SU-DHL-6 (cell line): Measurements from ENCODE around the gene TMEM14B.
"Not testable (repeated sequence)": the region's sequence is repeated elsewhere in the genome, so short reads cannot be mapped to it uniquely, and the experiment has no call there.

ENCODE experiments used
- H2AFZ ChIP-seq: fragments of 200-600 bp; sonication (generic); 2 replicates; pipeline ENCODE4 v1.6.1; 2014; ENCODE audit warnings: low read depth, mild to moderate bottlenecking, moderate library complexity, mixed read lengths, antibody characterized with exemption, low read length; ENCODE audit not compliant: severe bottlenecking
- H3F3A ChIP-seq: fragments of 200-600 bp; shearing (Covaris generic); 2 replicates; pipeline ENCODE4 v1.6.0; 2016; ENCODE audit warnings: antibody characterized with exemption, mild to moderate bottlenecking; ENCODE audit not compliant: insufficient read depth
- H3K27ac ChIP-seq: fragments of 200-600 bp; sonication (generic); 2 replicates; pipeline ENCODE4 v1.5.1; 2016; ENCODE audit warnings: low read depth, mild to moderate bottlenecking, low read length, moderate library complexity, mixed read lengths
- H3K27me3 ChIP-seq: fragments of 200-600 bp; sonication (generic), shearing (Covaris generic); 2 replicates; pipeline ENCODE4 v1.6.0; 2014; ENCODE audit warnings: mild to moderate bottlenecking, low read length
- H3K36me3 ChIP-seq: fragments of 200-600 bp; sonication (generic); 2 replicates; pipeline ENCODE4 v1.6.1; 2014; ENCODE audit warnings: mild to moderate bottlenecking, low read length, mixed read lengths
- H3K4me2 ChIP-seq: fragments of 300-600, 200-600 bp; shearing (Covaris generic), sonication (generic); 2 replicates; pipeline ENCODE4 v1.6.0; 2014; ENCODE audit warnings: low read length, low read depth, mild to moderate bottlenecking; ENCODE audit not compliant: poor library complexity, severe bottlenecking
- H3K4me3 ChIP-seq: fragments of 200-600 bp; sonication (generic); 2 replicates; pipeline ENCODE4 v1.5.1; 2014; ENCODE audit warnings: antibody characterized with exemption, low read length, mild to moderate bottlenecking, mixed read lengths; ENCODE audit not compliant: insufficient read depth, poor library complexity, severe bottlenecking
- H3K79me2 ChIP-seq: fragments of 200-600 bp; sonication (generic); 2 replicates; pipeline ENCODE4 v1.6.1; 2014; ENCODE audit warnings: mild to moderate bottlenecking, low read length, moderate library complexity; ENCODE audit not compliant: insufficient read depth
- H3K9ac ChIP-seq: fragments of 200-600 bp; sonication (generic); 2 replicates; pipeline ENCODE4 v1.7.0; 2014; ENCODE audit warnings: mild to moderate bottlenecking, low read length
- H3K9me2 ChIP-seq: fragments of 200-600 bp; sonication (generic); replicated peaks from 2 replicates; pipeline ENCODE4 v1.6.1; 2014; ENCODE audit warnings: low read length; ENCODE audit not compliant: insufficient read depth
- H3K9me3 ChIP-seq: fragments of 200-600 bp; sonication (generic); 2 replicates; pipeline ENCODE4 v1.6.1; 2014; ENCODE audit warnings: low read length, mixed read lengths; ENCODE audit not compliant: insufficient read depth
- H4K20me1 ChIP-seq: fragments of 200-600 bp; sonication (generic); 2 replicates; pipeline ENCODE4 v1.6.1; 2014; ENCODE audit warnings: low read depth, mild to moderate bottlenecking, antibody characterized with exemption, low read length, moderate library complexity, mixed read lengths
- CTCF ChIP-seq: fragments of 200-600 bp; sonication (generic); IDR thresholded peaks from one replicate; pipeline ENCODE4 v1.5.1; 2017; ENCODE audit warnings: antibody characterized with exemption, mild to moderate bottlenecking, low read length, moderate library complexity; ENCODE audit not compliant: insufficient read depth, poor library complexity, severe bottlenecking
- EZH2phosphoT487 ChIP-seq: fragments of 200-600 bp; sonication (generic), shearing (Covaris generic); conservative IDR thresholded peaks from 2 replicates; pipeline ENCODE4 v1.6.1; 2018; ENCODE audit warnings: mild to moderate bottlenecking, antibody characterized with exemption, low read length, moderate library complexity, mixed read lengths

TMEM14B gene

GRCh38 chr6:10719964-10720264, 27.7 kb upstream of the TMEM14B start:
- 0 out of 2 replicates have a peak, but pooled peaks cover 3% of the 10 kb centered on the region for H3K36me3 ChIP-seq
- peak overlapping the region; percentile 41 for H3K4me3 ChIP-seq
- H4K20me1 ChIP-seq = no peaks in the 10 kb centered on the region
- peaks cover 29% of the 10 kb centered on the region for H3K9me3 ChIP-seq
- H3K9ac ChIP-seq = peak overlapping the region; percentile 54
- peak overlapping the region; percentile 43; the same call in 1 of the 2 replicates for H3K27ac ChIP-seq
- peaks cover 23% of the 10 kb centered on the region for H3F3A ChIP-seq
- 0 out of 2 replicates have a peak, but pooled peaks cover 12% of the 10 kb centered on the region for H3K79me2 ChIP-seq
- H3K9me2 ChIP-seq = no peaks in the 10 kb centered on the region
- peak overlapping the region; percentile 39 for H3K4me2 ChIP-seq
- peak overlapping the region; percentile 59 for H2AFZ ChIP-seq
- no peaks in the 10 kb centered on the region for H3K27me3 ChIP-seq
- no peak for TF ChIP-seq EZH2phosphoT487
- TF ChIP-seq CTCF = no peak

- peak overlapping the region; percentile 39 for H3K4me2 ChIP-seq
- H2AFZ ChIP-seq = peak overlapping the region; percentile 59
- H3K9ac ChIP-seq = peak overlapping the region; percentile 54
- H3K4me3 ChIP-seq = peak overlapping the region; percentile 41
- no peaks in the 10 kb centered on the region for H4K20me1 ChIP-seq
- no peaks in the 10 kb centered on the region for H3K9me2 ChIP-seq
- H3K27me3 ChIP-seq = no peaks in the 10 kb centered on the region
- H3F3A ChIP-seq = peaks cover 23% of the 10 kb centered on the region
- H3K36me3 ChIP-seq = 0 out of 2 replicates have a peak, but pooled peaks cover 3% of the 10 kb centered on the region
- 0 out of 2 replicates have a peak, but pooled peaks cover 12% of the 10 kb centered on the region for H3K79me2 ChIP-seq
- TF ChIP-seq EZH2phosphoT487 (no peak), CTCF (no peak)
- H3K27ac ChIP-seq = peak overlapping the region; percentile 43
- peaks cover 29% of the 10 kb centered on the region for H3K9me3 ChIP-seq
These were observed 27.2 kb upstream of the TMEM14B start for GRCh38 chr6:10720265-10720959.

- H3K36me3 ChIP-seq, H3K27me3 ChIP-seq, H3K9me2 ChIP-seq, H4K20me1 ChIP-seq: not testable (repeated sequence)
- peak overlapping the region; percentile 54 for H3K9ac ChIP-seq
- peak overlapping the region; percentile 43 for H3K27ac ChIP-seq
- H3K9me3 ChIP-seq = peaks cover 29% of the 10 kb centered on the region
- peak overlapping the region; percentile 59 for H2AFZ ChIP-seq
- H3K4me3 ChIP-seq = peak overlapping the region; percentile 41
- peaks cover 23% of the 10 kb centered on the region for H3F3A ChIP-seq
- peak overlapping the region; percentile 81 for H3K4me2 ChIP-seq
- 0 out of 2 replicates have a peak, but pooled peaks cover 12% of the 10 kb centered on the region for H3K79me2 ChIP-seq
These were observed 26.4 kb upstream of the TMEM14B start for GRCh38 chr6:10720960-10721849.
